Measurements from ENCODE around the gene LURAP1L.

LURAP1L gene

DNA sequence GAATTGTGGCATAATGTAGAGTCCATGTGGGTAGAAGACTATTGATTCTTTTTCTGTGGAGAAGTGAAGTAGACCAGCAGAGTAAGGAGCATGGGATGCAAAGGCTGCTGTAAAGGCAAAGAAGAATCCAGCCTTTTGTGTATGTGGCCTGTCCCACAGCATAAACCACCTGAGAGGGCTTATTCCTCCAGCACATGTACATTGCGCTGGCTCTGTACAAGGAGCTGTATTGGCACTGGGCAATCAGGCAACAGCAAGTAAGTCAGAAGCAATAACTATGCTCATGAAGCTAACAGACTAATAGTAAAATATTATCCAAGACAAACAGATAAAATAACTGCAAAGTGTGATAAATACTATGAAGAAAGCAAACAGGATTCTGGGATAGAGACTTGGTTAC lies 86.2 kb downstream of the LURAP1L start:
- no peak for DNase-seq (ENCODE audit: low read depth)

GRCh38 chr9:12862611-12863410 lies 88.0 kb downstream of the LURAP1L start:
- DNase-seq (ENCODE audit: low read depth), result no peak

GRCh38 chr9:12863618-12864017 lies 88.8 kb downstream of the LURAP1L start:
- DNase-seq (ENCODE audit: low read depth), result no peak

GRCh38 chr9:12865380-12865779 lies 90.6 kb downstream of the LURAP1L start:
- DNase-seq (ENCODE audit: low read depth), result peak; percentile 3
